B cell (primary cell): ENCODE measurements around the gene PLCB3. TPM values are rescaled to one million over a fixed set of nuclear protein-coding genes. Genes with fewer than 3 reads are reported as not detected.
A peak's percentile ranks its signal among the peaks of the same experiment; 100 is the strongest.

ENCODE experiments used
- ATAC-seq: fragments of 200-7000 bp; cut with Tn5 transposase; one replicate; pipeline ENCODE4 v1.10.0; 2021; ENCODE audit warnings: low read depth, mild to moderate bottlenecking, moderate number of reproducible peaks, moderate library complexity
- CTCF ChIA-PET: fragments of 350-600 bp; sonication (Branson Sonifier 250); formaldehyde crosslinking; loops from one replicate; lab custom pipeline; 2021; ENCODE audit warnings: antibody characterized with exemption, inconsistent platforms; lab: Charles Lee
- POLR2A ChIA-PET: fragments of 350-600 bp; sonication (Branson Sonifier 250); formaldehyde crosslinking; loops from one replicate; lab custom pipeline; 2021; ENCODE audit warnings: antibody characterized with exemption; lab: Charles Lee
- DNase-seq: peaks from one replicate; pipeline ENCODE4 v3.0.0; 2013
- H2AFZ ChIP-seq: 2 replicates; pipeline ENCODE4 v1.6.1; 2012; ENCODE audit warnings: mild to moderate bottlenecking, low read depth, low read length; ENCODE audit not compliant: insufficient read depth, poor library complexity, severe bottlenecking
- H3K27ac ChIP-seq, 2 donors: 1 replicate in 1 of 2; 2 replicates in 1 of 2; pipeline ENCODE4 v1.5.1; 2012 to 2013; ENCODE audit warnings: low read length in 2 of 2, mild to moderate bottlenecking in 2 of 2, moderate library complexity in 1 of 2
- H3K27me3 ChIP-seq, 4 experiments: fragments of 200-600 bp in 1 of 4; sonication (generic) in 1 of 4; replicated peaks in 1 of 4; 1 replicate in 2 of 4; 2 replicates in 2 of 4; pipeline versions ENCODE4 v1.6.1 to v1.7.0; 2013 to 2016; ENCODE audit warnings: low read length in 3 of 4, mild to moderate bottlenecking in 2 of 4, mixed read lengths in 1 of 4, moderate library complexity in 1 of 4; ENCODE audit not compliant: insufficient read depth in 4 of 4, control insufficient read depth in 3 of 4; ENCODE audit errors: control extremely low read depth in 1 of 4
- H3K36me3 ChIP-seq, 2 experiments: replicated peaks in 1 of 2; 1 replicate in 1 of 2; 2 replicates in 1 of 2; pipeline versions ENCODE4 v1.6.1 to v1.7.1; 2013; ENCODE audit warnings: low read length in 1 of 2; ENCODE audit not compliant: insufficient read depth in 2 of 2, control insufficient read depth in 1 of 2; ENCODE audit errors: control extremely low read depth in 1 of 2, extremely low read depth in 1 of 2
- H3K4me1 ChIP-seq, 2 donors: fragments of 200-600 bp in 1 of 2; sonication (generic) in 1 of 2; 1 replicate in 1 of 2; 2 replicates in 1 of 2; pipeline versions ENCODE4 v1.5.1 to v1.6.1; 2013 to 2017; ENCODE audit warnings: low read length in 2 of 2; ENCODE audit not compliant: control insufficient read depth in 2 of 2, insufficient read depth in 2 of 2
- H3K4me2 ChIP-seq: replicated peaks from 2 replicates; pipeline ENCODE3; 2012; ENCODE audit warnings: mild to moderate bottlenecking, low read depth, low read length; ENCODE audit not compliant: poor library complexity, severe bottlenecking
- H3K4me3 ChIP-seq, 5 experiments: fragments of 200-600 bp in 1 of 5; sonication (generic) in 1 of 5; 1 replicate in 3 of 5; 2 replicates in 2 of 5; pipeline versions ENCODE4 v1.5.1 to v1.7.0; 2011 to 2016; ENCODE audit warnings: low read length in 4 of 5, mild to moderate bottlenecking in 4 of 5, low read depth in 2 of 5, control low read depth in 1 of 5, moderate library complexity in 1 of 5; ENCODE audit not compliant: insufficient read depth in 1 of 5; ENCODE audit errors: control extremely low read depth in 1 of 5, extremely low read depth in 1 of 5
- H3K79me2 ChIP-seq: fragments of 200-600 bp; sonication (generic); one replicate; pipeline ENCODE4 v1.6.0; 2016; ENCODE audit warnings: low read length; ENCODE audit not compliant: control insufficient read depth, insufficient read depth
- H3K9ac ChIP-seq: fragments of 200-600 bp; sonication (generic); 2 replicates; pipeline ENCODE4 v1.6.1; 2017; ENCODE audit warnings: mild to moderate bottlenecking, low read length, moderate library complexity
- H3K9me3 ChIP-seq, 3 donors: one replicate each; pipeline versions ENCODE4 v1.6.1 to v1.7.1; 2013; ENCODE audit warnings: low read length in 2 of 3; ENCODE audit not compliant: control insufficient read depth in 2 of 3, insufficient read depth in 1 of 3; ENCODE audit errors: control extremely low read depth in 1 of 3
- H4K20me1 ChIP-seq: 2 replicates; pipeline ENCODE4 v1.6.0; 2012; ENCODE audit warnings: mild to moderate bottlenecking, low read length; ENCODE audit not compliant: insufficient read depth, control insufficient read depth, poor library complexity, severe bottlenecking
- H3K27ac Mint-ChIP-seq: one replicate; pipeline ENCODE4 v1.8.0; 2021; ENCODE audit warnings: mixed read lengths
- H3K27me3 Mint-ChIP-seq: one replicate; pipeline ENCODE4 v1.8.0; 2021; ENCODE audit warnings: mixed read lengths
- H3K4me1 Mint-ChIP-seq: one replicate; pipeline ENCODE4 v1.8.0; 2021; ENCODE audit warnings: mixed read lengths
- H3K4me3 Mint-ChIP-seq: one replicate; pipeline ENCODE4 v1.8.0; 2021; ENCODE audit warnings: mixed read lengths
- H3K9me3 Mint-ChIP-seq: one replicate; pipeline ENCODE4 v1.8.0; 2022; ENCODE audit warnings: mixed read lengths; ENCODE audit not compliant: insufficient read depth
- CTCF ChIP-seq: fragments of 200-600 bp; IDR thresholded peaks from one replicate; pipeline ENCODE4 v1.8.0; 2022; ENCODE audit warnings: antibody characterized with exemption, mild to moderate bottlenecking
- EZH2 ChIP-seq: IDR thresholded peaks from 2 replicates; pipeline ENCODE4 v1.6.1; 2012; ENCODE audit warnings: borderline replicate concordance, low read depth, mild to moderate bottlenecking, moderate library complexity, low read length; ENCODE audit not compliant: insufficient read depth, poor library complexity, severe bottlenecking
- WGBS: methylation state at CpG from one replicate; pipeline ENCODE4 v1.1.5; 2013; ENCODE audit warnings: missing lambda C conversion rate; ENCODE audit not compliant: insufficient coverage; 5-methylcytosine and 5-hydroxymethylcytosine counted together
- intact Hi-C: fragments of 100-400 bp; cut with micrococcal nuclease; formaldehyde crosslinking; loops from one replicate; pipeline ENCODE4 v1.10.0; 2022
- polyA plus RNA-seq: library from polyadenylated mRNA; depleted of rRNA; stranded (reverse); fragments of >200 nt; gene quantifications from 2 replicates; pipeline ENCODE4 v1.2.3, GENCODE V29; 2012
- total RNA-seq, 2 donors: library from RNA; stranded (reverse); fragments of 120-200 nt in 1 of 2; gene quantifications; 1 replicate in 1 of 2; 2 replicates in 1 of 2; pipeline versions ENCODE4 v1.2.3 to v1.2.4, GENCODE V29; 2013 to 2022

Gene PLCB3
- total and polyA plus RNA-seq, 2 donors (not counting 1 experiment from before 2014, with no cell fraction given): 3.0 to 8.1 TPM

DNA sequence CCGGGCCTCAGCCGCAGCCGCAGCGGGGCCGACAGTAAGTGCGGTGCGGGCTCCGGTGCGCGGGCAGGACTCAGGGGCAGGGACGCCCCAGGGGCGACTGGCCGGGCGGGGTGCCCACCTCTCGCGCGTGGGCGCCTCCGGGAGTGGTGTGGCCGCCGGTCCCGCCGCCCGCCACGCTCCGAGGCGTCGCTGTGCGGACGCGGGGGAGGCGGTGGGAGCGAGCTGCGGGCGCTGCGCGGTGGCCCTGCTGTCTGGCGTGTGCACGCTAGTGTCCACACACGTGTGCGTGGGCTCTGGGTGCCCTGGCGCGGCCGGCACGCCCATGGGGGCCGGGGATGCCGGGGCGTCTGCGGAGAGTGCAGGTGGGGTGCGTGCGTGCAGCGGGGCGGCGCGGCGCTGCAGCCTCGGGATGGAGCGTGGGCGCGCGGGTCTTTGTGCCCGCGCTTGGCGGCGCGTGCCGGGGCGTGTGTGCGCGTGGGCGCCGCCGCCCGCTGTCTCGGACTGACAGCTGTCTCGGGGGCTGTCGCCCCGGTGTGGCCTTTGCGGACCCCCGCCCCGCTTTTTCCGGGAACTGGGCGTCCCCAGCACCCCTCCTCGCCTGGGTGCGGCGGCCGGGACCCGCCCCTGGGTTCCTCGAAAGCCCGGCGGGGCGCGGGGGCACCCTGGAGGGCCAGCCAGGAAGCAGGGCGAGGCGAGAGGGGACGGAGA is 40.6 kb downstream of the PLCB3 start:
- H3K27me3 ChIP-seq: peaks cover 0 to 58% (median 42%) of the 10 kb centered on the region in 4 experiments
- Mint-ChIP-seq H3K4me3 (no peak overlapping the region), H3K27me3 (peaks cover 38% of the 10 kb centered on the region), H3K9me3 (no peaks in the 10 kb centered on the region), H3K27ac (no peak overlapping the region), H3K4me1 (peaks cover 8% of the 10 kb centered on the region)
- intact Hi-C loops: no loop called here
- ATAC-seq (peak; percentile 35), DNase-seq (peak; percentile 61)
- peak overlapping the region; percentile 89 for H3K4me2 ChIP-seq
- H3K9ac ChIP-seq: peak overlapping the region; percentile 43
- H3K79me2 ChIP-seq: peaks cover 3% of the 10 kb centered on the region
- H4K20me1 ChIP-seq: peaks cover 28% of the 10 kb centered on the region
- peaks cover 8 to 24% of the 10 kb centered on the region in 2 donors for H3K4me1 ChIP-seq
- no peaks in the 10 kb centered on the region for H3K36me3 ChIP-seq
- no peak overlapping the region for H2AFZ ChIP-seq
- WGBS: 2% methylated on average over 96 of the region's 96 CpGs
- ChIA-PET POLR2A (interaction anchor here (1.6 kb wide), 1 partner anchor 23 kb away, joined by 4 read pairs; no protein-coding TSS in a partner anchor), CTCF (interaction anchor here (1.5 to 6.8 kb wide), 2 partner anchors 11 to 48 kb away, joined by 3 to 47 read pairs; partner anchors contain the start of gene CATSPERZ)
- TF ChIP-seq EZH2 (peak; percentile 91), CTCF (no peak)
- peaks cover 0 to 13% (median 0%) of the 10 kb centered on the region in 3 donors for H3K9me3 ChIP-seq
- no peak overlapping the region for H3K27ac ChIP-seq
- H3K4me3 ChIP-seq: peak overlapping the region in 3 of 5 experiments; percentile 32 to 54 (median 45)
